HL-60 (cell line): ENCODE measurements around the gene CYYR1.

Experiments used
- POLR2AphosphoS5 ChIP-seq: IDR thresholded peaks from 2 replicates; pipeline ENCODE4 v1.6.1; 2012; ENCODE audit warnings: low read depth
- TF ChIP-seq, protein P1 (sequence below): IDR thresholded peaks from one replicate; pipeline ENCODE4 v1.5.1; 2011; ENCODE audit warnings: low read length, control low read depth, inconsistent platforms; ENCODE audit not compliant: insufficient read depth
- TF ChIP-seq, protein P2 (sequence below): IDR thresholded peaks from 2 replicates; pipeline ENCODE4 v1.6.1; 2012; ENCODE audit warnings: low read depth; ENCODE audit not compliant: insufficient replicate concordance

DNA sequence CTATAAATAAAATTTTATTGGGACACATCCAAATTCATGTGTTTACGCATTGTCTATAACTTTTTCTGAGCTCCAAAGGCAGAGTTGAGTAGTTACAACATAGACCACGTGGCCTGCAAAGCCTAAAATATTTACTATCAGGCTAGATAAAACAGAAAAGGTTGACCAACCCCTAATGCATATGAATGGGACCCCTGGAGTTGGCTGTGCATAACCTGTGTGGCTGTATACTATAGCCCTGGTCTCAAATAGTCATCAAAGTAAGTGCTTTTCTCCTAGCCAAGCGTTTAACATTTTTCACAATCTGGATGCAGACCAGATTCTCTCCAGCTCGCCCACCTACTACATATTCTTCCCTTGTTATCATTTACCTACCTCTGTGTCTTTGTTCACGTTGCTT is 60.4 kb downstream of the CYYR1 start:
- TF ChIP-seq, protein P1, sequence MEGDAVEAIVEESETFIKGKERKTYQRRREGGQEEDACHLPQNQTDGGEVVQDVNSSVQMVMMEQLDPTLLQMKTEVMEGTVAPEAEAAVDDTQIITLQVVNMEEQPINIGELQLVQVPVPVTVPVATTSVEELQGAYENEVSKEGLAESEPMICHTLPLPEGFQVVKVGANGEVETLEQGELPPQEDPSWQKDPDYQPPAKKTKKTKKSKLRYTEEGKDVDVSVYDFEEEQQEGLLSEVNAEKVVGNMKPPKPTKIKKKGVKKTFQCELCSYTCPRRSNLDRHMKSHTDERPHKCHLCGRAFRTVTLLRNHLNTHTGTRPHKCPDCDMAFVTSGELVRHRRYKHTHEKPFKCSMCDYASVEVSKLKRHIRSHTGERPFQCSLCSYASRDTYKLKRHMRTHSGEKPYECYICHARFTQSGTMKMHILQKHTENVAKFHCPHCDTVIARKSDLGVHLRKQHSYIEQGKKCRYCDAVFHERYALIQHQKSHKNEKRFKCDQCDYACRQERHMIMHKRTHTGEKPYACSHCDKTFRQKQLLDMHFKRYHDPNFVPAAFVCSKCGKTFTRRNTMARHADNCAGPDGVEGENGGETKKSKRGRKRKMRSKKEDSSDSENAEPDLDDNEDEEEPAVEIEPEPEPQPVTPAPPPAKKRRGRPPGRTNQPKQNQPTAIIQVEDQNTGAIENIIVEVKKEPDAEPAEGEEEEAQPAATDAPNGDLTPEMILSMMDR: no peak
- TF ChIP-seq, protein P2, sequence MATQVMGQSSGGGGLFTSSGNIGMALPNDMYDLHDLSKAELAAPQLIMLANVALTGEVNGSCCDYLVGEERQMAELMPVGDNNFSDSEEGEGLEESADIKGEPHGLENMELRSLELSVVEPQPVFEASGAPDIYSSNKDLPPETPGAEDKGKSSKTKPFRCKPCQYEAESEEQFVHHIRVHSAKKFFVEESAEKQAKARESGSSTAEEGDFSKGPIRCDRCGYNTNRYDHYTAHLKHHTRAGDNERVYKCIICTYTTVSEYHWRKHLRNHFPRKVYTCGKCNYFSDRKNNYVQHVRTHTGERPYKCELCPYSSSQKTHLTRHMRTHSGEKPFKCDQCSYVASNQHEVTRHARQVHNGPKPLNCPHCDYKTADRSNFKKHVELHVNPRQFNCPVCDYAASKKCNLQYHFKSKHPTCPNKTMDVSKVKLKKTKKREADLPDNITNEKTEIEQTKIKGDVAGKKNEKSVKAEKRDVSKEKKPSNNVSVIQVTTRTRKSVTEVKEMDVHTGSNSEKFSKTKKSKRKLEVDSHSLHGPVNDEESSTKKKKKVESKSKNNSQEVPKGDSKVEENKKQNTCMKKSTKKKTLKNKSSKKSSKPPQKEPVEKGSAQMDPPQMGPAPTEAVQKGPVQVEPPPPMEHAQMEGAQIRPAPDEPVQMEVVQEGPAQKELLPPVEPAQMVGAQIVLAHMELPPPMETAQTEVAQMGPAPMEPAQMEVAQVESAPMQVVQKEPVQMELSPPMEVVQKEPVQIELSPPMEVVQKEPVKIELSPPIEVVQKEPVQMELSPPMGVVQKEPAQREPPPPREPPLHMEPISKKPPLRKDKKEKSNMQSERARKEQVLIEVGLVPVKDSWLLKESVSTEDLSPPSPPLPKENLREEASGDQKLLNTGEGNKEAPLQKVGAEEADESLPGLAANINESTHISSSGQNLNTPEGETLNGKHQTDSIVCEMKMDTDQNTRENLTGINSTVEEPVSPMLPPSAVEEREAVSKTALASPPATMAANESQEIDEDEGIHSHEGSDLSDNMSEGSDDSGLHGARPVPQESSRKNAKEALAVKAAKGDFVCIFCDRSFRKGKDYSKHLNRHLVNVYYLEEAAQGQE: no peak
- TF ChIP-seq POLR2AphosphoS5: no peak
